Activated naive CD4-positive, alpha-beta T cell treated with Interleukin-2 at 50 U/mL for 16 hours (primary cell): ENCODE results near the gene UHRF1.

Experiments used
- DNase-seq: peaks from one replicate; pipeline ENCODE4 v3.0.0-alpha.2; 2020

UHRF1 gene

GRCh38 chr19:4991996-4992698, 82.8 kb downstream of the UHRF1 start:
- no peak for DNase-seq

- no peak for DNase-seq
Measured at GRCh38 chr19:4993683-4994082, 84.4 kb downstream of the UHRF1 start.

GRCh38 chr19:4996701-4997100, 87.4 kb downstream of the UHRF1 start:
- DNase-seq, result no peak

GRCh38 chr19:4997297-4997696, 88.0 kb downstream of the UHRF1 start:
- no peak for DNase-seq

GRCh38 chr19:5000120-5000611, 90.9 kb downstream of the UHRF1 start:
- DNase-seq, result no peak

GRCh38 chr19:5001615-5002014, 92.3 kb downstream of the UHRF1 start:
- peak; percentile 28 for DNase-seq

- no peak for DNase-seq
Measured at GRCh38 chr19:5002143-5002542, 92.8 kb downstream of the UHRF1 start.

GRCh38 chr19:5003781-5004180, 94.5 kb downstream of the UHRF1 start:
- DNase-seq, result no peak

- DNase-seq, result no peak
Measured at GRCh38 chr19:5005096-5005495, 95.8 kb downstream of the UHRF1 start.

- no peak for DNase-seq
Measured at GRCh38 chr19:5006201-5006600, 96.9 kb downstream of the UHRF1 start.

- DNase-seq, result no peak
Measured at GRCh38 chr19:5006821-5007220, 97.5 kb downstream of the UHRF1 start.
